GM12878 (cell line): Measurements from ENCODE around the gene ESR2. TPM values are rescaled to one million over a fixed set of nuclear protein-coding genes. Genes with fewer than 3 reads are reported as not detected.
A peak's percentile ranks its signal among the peaks of the same experiment; 100 is the strongest.

Source experiments
- ATAC-seq: fragments of 200-7000 bp; cut with Tn5 transposase; 3 replicates; pipeline ENCODE4 v1.9.1; 2020; ENCODE audit warnings: mild to moderate bottlenecking, moderate library complexity
- BruUV-seq: library from RNA; stranded (reverse); fragments of 400-500 nt; replicated peaks from 2 replicates; lab custom pipeline; 2021; lab: Mats Ljungman, UMichigan
- CTCF ChIA-PET: fragments of 300-600 bp; sonication (Branson Sonifier 250); formaldehyde crosslinking; extraction: SDS; loops from one replicate; lab custom pipeline; 2021; ENCODE audit warnings: inconsistent platforms; lab: Yijun Ruan, JAX
- POLR2A ChIA-PET: fragments of 350-600 bp; formaldehyde crosslinking; extraction: SDS; loops from one replicate; lab custom pipeline; 2021; ENCODE audit warnings: inconsistent platforms; lab: Charles Lee
- RAD21 ChIA-PET: fragments of 300-600 bp; sonication (Branson Sonifier 250); formaldehyde crosslinking; loops from one replicate; lab custom pipeline; 2023; ENCODE audit warnings: antibody characterized with exemption; ENCODE audit not compliant: unreplicated experiment; lab: Charles Lee
- SMC1A ChIA-PET: fragments of 300-600 bp; sonication (Branson Sonifier 250); formaldehyde crosslinking; loops from one replicate; lab custom pipeline; 2023; ENCODE audit not compliant: unreplicated experiment, uncharacterized antibody; lab: Charles Lee
- DNase-seq: peaks from one replicate; pipeline ENCODE4 v3.0.0-alpha.2; 2011; ENCODE audit warnings: low read depth, low spot score
- FAIRE-seq: peaks from 3 replicates; lab custom pipeline; 2011; peaks lifted over from hg19 to GRCh38; lab: Jason Lieb, UNC
- H2AFZ ChIP-seq: 2 replicates; pipeline ENCODE4 v1.6.0; 2011; ENCODE audit warnings: low read depth, low read length, control low read depth; ENCODE audit not compliant: control insufficient read depth
- H3K27ac ChIP-seq: 2 replicates; pipeline ENCODE4 v1.5.1; 2011; ENCODE audit warnings: control low read depth; ENCODE audit not compliant: control insufficient read depth, insufficient read depth
- H3K27me3 ChIP-seq, 2 experiments: replicated peaks in 1 of 2; 2 replicates each; pipeline versions ENCODE4 v1.6.0 to v1.6.1; 2011; ENCODE audit warnings: low read length in 1 of 2; ENCODE audit not compliant: control insufficient read depth in 2 of 2, insufficient read depth in 2 of 2
- H3K36me3 ChIP-seq, 2 experiments: 2 replicates each; pipeline ENCODE4 v1.5.1; 2011; ENCODE audit warnings: low read length in 1 of 2; ENCODE audit not compliant: control insufficient read depth in 2 of 2, insufficient read depth in 2 of 2
- H3K4me1 ChIP-seq: 2 replicates; pipeline ENCODE4 v1.6.1; 2011; ENCODE audit warnings: mild to moderate bottlenecking, low read length, moderate library complexity, mixed read lengths; ENCODE audit not compliant: control insufficient read depth, insufficient read depth
- H3K4me2 ChIP-seq: 2 replicates; pipeline ENCODE4 v1.6.0; 2011; ENCODE audit warnings: control low read depth; ENCODE audit not compliant: control insufficient read depth, insufficient read depth
- H3K4me3 ChIP-seq: fragments of 200-600 bp; sonication (generic); 2 replicates; pipeline ENCODE4 v1.5.1; 2016
- H3K79me2 ChIP-seq: 2 replicates; pipeline ENCODE4 v1.6.0; 2011; ENCODE audit warnings: low read length; ENCODE audit not compliant: control insufficient read depth, insufficient read depth
- H3K9ac ChIP-seq: 2 replicates; pipeline ENCODE4 v1.8.0; 2011; ENCODE audit warnings: low read length, control low read depth, mixed read lengths; ENCODE audit not compliant: control insufficient read depth, insufficient read depth
- H3K9me3 ChIP-seq: replicated peaks from 3 replicates; pipeline ENCODE4 v1.5.1; 2011; ENCODE audit warnings: mild to moderate bottlenecking, low read length; ENCODE audit not compliant: control insufficient read depth, insufficient read depth
- H4K20me1 ChIP-seq: 2 replicates; pipeline ENCODE4 v1.6.0; 2011; ENCODE audit not compliant: control insufficient read depth, insufficient read depth
- CBX5 ChIP-seq: sonication (generic); IDR thresholded peaks from 2 replicates; pipeline ENCODE4 v1.6.1; 2016; ENCODE audit warnings: low read depth, moderate library complexity, mild to moderate bottlenecking, inconsistent platforms
- CHD4 ChIP-seq: fragments of 200-600 bp; sonication (generic); IDR thresholded peaks from 2 replicates; pipeline ENCODE4 v1.6.1; 2016; ENCODE audit warnings: mild to moderate bottlenecking
- HCFC1 ChIP-seq: fragments of 150-350 bp; IDR thresholded peaks from 2 replicates; pipeline ENCODE4 v1.6.1; 2014; ENCODE audit warnings: low read length
- SPI1 ChIP-seq: IDR thresholded peaks from 2 replicates; pipeline ENCODE4 v1.6.1; 2011; ENCODE audit warnings: low read depth, mild to moderate bottlenecking, low read length, moderate library complexity, borderline replicate concordance; ENCODE audit not compliant: insufficient read depth
- WGBS: methylation state at CpG from one replicate; pipeline ENCODE4 v1.1.6; 2016; ENCODE audit warnings: low lambda C conversion rate; ENCODE audit not compliant: insufficient replicate concordance, insufficient coverage; ENCODE audit errors: missing lambda C conversion rate; 5-methylcytosine and 5-hydroxymethylcytosine counted together
- in situ Hi-C: fragments of 300-500 bp; cut with MboI; formaldehyde crosslinking; loops from 9 replicates; pipeline ENCODE4 v1.14.3; 2018; ENCODE audit warnings: mixed read lengths
- intact Hi-C: fragments of 100-400 bp; cut with micrococcal nuclease; formaldehyde crosslinking; loops from one replicate; pipeline ENCODE4 v1.14.2; 2022; ENCODE audit not compliant: unreplicated experiment
- polyA plus RNA-seq, 11 experiments: library from polyadenylated mRNA; depleted of rRNA in 4 of 11; unstranded in 6 of 11; stranded (reverse) in 5 of 11; fragments of >200 nt; fragmentation: Nextera tagmentation in 4 of 11; fragmentation: Illumina TruSeq in 1 of 11; extraction: Ambion mirVana in 4 of 11; extraction: Trizol in 1 of 11; gene quantifications; 1 replicate in 1 of 11; 2 replicates in 10 of 11; pipeline versions ENCODE4 v1.2.1 to v1.2.3, GENCODE V29; 2011 to 2016; ENCODE audit warnings: inconsistent platforms in 2 of 11, missing spikeins in 2 of 11, low read depth in 1 of 11
- total RNA-seq, 4 experiments: library from RNA; depleted of rRNA in 3 of 4; stranded (reverse); fragments of >200 nt in 3 of 4; fragmentation: Illumina TruSeq in 1 of 4; extraction: Trizol in 1 of 4; gene quantifications; 2 replicates each; pipeline versions ENCODE4 v1.2.1 to v1.2.3, GENCODE V29; 2013 to 2021
- TF ChIP-seq, protein P1 (sequence below): fragments of 450-650 bp; IDR thresholded peaks from 2 replicates; pipeline ENCODE4 v1.6.1; 2017; ENCODE audit warnings: borderline replicate concordance
- TF ChIP-seq, protein P2 (sequence below): fragments of 450-650 bp; formaldehyde crosslinking; IDR thresholded peaks from 2 replicates; pipeline ENCODE4 v1.4.0; 2022; ENCODE audit warnings: mild to moderate bottlenecking, moderate library complexity

ESR2 gene
- total and polyA plus RNA-seq, 10 of the 15 experiments (the other 5 are each of a cell fraction or from before 2014, with no cell fraction given): 0.29 to 2.6 (median 0.81) TPM

DNA sequence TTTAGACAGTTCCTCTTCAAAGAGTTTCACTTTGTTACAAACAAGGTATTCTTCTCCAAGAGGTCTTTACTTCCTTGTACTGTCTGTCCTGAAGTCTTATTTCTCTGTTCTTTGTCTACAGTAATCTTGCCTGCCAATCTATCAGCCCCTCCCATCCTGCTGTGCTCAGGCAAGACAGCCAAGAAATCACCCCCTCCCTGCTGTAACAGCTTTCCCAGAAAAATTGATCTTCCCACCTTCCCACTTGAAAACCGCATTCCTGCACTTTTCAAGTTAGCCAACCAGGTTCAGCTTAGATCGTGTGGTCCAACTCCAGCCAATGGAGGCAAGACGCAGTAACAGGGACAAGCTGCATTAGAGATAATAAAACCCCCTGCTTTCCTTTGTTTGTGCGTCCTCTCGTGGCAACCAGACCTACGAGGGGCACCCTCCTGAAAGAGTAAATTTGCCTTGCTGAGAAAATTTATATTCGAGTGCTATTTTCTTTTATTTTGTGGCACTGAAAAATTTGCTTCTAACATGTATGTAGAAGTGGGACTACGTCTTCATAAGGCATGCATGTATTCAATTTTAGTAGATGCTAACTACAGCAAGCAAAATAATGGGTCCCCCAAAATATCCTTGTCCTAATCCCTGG, 46.5 kb upstream of the ESR2 start:
- H3K9me3 ChIP-seq: peaks cover 2% of the 10 kb centered on the region; the same call in 2 of the 3 replicates

More for the DNA sequence above, 46.5 kb upstream of the ESR2 start:
- H3K27me3 ChIP-seq: no peaks in the 10 kb centered on the region
- intact Hi-C loops (loop anchor here (10.0 kb wide), 1 partner anchor 424 kb away; no protein-coding TSS in a partner anchor), in situ Hi-C loops (loop anchor here (5.0 to 10.0 kb wide), 3 partner anchors 137 to 424 kb away; no protein-coding TSS in a partner anchor)
- SMC1A ChIA-PET: interaction anchor here (4.9 to 5.8 kb wide), 2 partner anchors 47 to 170 kb away, joined by 21 to 31 read pairs; partner anchors contain the start of gene MTHFD1
- 99% methylated on average over 8 of the region's 8 CpGs for WGBS
- no peak overlapping the region for H3K4me2 ChIP-seq
- H3K36me3 ChIP-seq: no peaks in the 10 kb centered on the region
- TF ChIP-seq, protein P1, sequence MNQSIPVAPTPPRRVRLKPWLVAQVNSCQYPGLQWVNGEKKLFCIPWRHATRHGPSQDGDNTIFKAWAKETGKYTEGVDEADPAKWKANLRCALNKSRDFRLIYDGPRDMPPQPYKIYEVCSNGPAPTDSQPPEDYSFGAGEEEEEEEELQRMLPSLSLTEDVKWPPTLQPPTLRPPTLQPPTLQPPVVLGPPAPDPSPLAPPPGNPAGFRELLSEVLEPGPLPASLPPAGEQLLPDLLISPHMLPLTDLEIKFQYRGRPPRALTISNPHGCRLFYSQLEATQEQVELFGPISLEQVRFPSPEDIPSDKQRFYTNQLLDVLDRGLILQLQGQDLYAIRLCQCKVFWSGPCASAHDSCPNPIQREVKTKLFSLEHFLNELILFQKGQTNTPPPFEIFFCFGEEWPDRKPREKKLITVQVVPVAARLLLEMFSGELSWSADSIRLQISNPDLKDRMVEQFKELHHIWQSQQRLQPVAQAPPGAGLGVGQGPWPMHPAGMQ: no peak
- TF ChIP-seq CHD4: no peak
- TF ChIP-seq CBX5: 0 out of 2 replicates have a peak, but pooled peaks have one; percentile 55
- TF ChIP-seq SPI1: no peak
- TF ChIP-seq HCFC1: no peak
- TF ChIP-seq, protein P2, sequence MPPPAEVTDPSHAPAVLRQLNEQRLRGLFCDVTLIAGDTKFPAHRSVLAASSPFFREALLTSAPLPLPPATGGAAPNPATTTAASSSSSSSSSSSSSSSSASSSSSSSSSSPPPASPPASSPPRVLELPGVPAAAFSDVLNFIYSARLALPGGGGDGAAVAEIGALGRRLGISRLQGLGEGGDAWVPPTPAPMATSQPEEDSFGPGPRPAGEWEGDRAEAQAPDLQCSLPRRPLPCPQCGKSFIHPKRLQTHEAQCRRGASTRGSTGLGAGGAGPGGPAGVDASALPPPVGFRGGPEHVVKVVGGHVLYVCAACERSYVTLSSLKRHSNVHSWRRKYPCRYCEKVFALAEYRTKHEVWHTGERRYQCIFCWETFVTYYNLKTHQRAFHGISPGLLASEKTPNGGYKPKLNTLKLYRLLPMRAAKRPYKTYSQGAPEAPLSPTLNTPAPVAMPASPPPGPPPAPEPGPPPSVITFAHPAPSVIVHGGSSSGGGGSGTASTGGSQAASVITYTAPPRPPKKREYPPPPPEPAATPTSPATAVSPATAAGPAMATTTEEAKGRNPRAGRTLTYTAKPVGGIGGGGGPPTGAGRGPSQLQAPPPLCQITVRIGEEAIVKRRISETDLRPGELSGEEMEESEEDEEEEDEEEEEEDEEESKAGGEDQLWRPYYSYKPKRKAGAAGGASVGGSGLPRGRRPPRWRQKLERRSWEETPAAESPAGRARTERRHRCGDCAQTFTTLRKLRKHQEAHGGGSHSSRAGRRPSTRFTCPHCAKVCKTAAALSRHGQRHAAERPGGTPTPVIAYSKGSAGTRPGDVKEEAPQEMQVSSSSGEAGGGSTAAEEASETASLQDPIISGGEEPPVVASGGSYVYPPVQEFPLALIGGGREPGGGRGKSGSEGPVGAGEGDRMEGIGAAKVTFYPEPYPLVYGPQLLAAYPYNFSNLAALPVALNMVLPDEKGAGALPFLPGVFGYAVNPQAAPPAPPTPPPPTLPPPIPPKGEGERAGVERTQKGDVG (CRISPR knock-in tag): no peak
- no peak overlapping the region for H3K9ac ChIP-seq
- DNase-seq (no peak), FAIRE-seq (no peak), ATAC-seq (no peak)
- POLR2A ChIA-PET: interaction anchor here (2.2 kb wide), 1 partner anchor 124 kb away, joined by 6 read pairs; no protein-coding TSS in a partner anchor
- H3K27ac ChIP-seq: no peak overlapping the region
- CTCF ChIA-PET: interaction anchor here (0.6 to 9.4 kb wide), 5 partner anchors 90 to 421 kb away, joined by 3 to 165 read pairs (median 45); no protein-coding TSS in a partner anchor
- H3K4me1 ChIP-seq: peaks cover 13% of the 10 kb centered on the region
- no peak overlapping the region for H3K4me3 ChIP-seq
- BruUV-seq: no TSS peak
- H2AFZ ChIP-seq: no peak overlapping the region
- RAD21 ChIA-PET: no interaction called here
- peaks cover 13% of the 10 kb centered on the region for H3K79me2 ChIP-seq
- H4K20me1 ChIP-seq: no peaks in the 10 kb centered on the region
